HG02759 (cell line): Measurements from ENCODE around the gene XRCC3.

Source experiments
- ATAC-seq: cut with Tn5 transposase; IDR thresholded peaks from one replicate; pipeline ENCODE4 v1.9.1; 2021; ENCODE audit warnings: mild to moderate bottlenecking, moderate library complexity; ENCODE audit not compliant: unreplicated experiment

The XRCC3 gene

DNA sequence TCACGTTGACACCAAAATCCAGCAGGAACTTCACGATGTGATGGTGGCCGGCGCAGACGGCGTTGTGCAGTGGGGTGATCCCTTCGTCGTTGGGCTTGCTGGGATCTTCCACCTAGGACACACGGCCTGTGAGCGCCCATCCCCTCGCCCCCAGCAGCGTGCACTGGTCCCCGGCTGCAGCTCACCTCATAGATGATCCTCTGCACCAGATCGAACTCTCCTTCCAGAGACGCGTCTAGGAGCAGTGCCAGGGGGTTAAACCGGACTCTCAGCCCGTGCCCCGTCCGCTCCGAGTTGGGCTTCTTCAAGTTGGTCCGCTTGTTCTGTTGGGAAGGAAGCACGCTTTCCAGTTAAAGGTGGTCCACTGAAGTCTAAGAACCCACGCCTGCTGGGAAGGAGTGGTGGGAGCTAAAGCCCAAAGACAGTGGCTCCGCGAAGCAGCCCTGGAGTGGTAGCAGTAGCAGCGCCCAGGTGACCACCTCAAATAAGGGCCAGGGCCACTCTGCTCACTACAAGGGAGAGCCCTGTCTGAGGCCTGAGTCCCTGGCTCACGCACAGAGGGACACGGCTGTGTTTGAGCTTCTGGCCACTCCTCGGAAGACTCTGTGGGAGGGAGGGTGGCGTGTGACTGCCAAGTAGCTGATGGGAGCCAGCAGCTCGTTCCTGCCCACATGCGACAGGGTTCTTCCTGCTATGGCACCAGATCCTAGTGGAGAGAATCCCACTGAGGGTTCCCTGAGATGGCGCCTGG is 23.6 kb upstream of the XRCC3 start:
- ATAC-seq, result no peak

DNA sequence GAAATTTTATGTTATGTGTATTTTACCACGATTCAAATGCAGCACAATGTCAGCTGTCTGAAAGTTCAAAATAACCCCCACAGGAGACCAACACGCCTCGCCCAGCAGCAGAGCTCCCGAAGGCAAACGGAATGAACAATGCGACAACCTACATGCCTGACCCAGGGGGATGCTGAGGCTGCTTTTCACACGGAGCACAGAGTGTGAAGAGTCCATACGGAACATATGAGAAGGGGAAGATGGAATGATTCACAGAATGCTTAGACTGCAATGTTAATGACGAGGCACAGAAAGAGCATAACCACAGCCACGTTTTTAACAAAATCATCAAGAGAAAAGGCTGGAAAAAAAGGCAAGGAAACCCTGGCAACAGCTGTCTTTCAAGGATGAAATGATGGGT is 22.9 kb upstream of the XRCC3 start:
- ATAC-seq, result no peak

DNA sequence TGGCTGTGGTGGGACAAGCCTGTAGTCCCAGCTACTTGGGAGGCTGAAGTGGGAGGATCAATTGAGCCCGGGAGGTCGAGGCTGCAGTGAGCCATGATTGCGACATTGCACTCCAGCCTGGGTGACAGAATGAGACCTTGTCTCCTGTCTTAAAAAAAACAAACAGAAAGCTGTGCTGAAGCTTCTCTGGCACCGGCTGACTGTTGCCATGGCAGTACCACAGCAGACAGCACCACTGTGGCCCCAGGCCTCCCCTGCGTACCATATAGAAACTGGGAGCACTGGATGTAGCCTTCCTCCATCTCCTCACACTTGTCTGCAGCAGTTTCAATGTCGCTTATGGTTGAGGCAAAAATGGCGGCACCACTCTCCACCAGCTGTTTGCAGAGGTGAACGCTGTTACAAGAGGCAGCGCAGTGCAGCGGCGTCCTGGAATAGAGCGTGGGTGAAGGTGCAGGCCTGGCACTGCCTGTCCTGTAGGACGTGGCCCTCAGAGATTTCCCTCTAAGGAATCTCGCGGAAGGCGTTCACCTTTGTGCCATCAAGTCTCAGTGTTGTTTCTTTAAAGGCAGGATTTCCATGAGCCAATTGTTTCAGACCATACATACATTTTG is 22.3 kb upstream of the XRCC3 start:
- ATAC-seq, result no peak

DNA sequence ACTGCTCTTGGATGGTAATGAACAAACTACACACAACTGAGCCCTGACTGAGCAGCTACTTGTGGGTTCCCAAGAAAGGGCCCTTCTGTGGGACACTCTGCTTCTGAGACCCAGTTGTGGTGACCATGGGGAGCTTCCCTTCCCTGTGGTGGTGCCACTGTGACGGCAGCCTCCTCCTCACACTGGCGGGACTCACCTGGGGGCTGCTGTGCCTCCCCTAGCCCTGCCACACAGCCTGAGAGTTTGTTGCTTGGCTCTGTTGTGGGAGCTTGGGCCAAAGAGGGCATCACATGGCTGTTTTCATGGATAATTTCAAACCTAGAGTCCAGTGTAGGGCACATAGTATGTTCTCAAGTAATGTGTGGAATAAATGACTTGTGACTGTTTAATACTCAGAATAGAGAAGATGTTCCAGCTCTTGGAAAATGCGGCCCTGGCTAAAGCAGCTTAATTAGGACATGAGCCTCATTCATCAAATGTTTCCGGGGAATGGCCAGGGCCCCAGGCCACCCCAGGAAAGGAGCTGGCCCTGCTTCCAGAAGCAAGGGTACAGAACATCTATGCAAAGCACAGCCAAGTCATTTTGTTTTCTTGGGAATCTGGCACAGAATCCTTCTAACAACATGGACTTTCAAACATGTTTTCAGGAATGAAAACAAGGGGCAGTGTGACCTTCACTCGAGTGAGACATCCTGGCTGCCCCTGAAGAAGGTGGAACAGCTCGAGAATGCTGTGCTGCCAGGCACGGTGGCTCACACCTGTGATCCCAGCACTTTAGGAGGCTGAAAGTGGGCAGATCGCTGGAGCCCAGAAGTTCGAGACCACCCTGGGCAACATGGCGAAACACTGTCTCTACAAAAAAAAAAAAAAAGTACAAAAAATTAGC is 21.5 kb upstream of the XRCC3 start:
- no peak for ATAC-seq

DNA sequence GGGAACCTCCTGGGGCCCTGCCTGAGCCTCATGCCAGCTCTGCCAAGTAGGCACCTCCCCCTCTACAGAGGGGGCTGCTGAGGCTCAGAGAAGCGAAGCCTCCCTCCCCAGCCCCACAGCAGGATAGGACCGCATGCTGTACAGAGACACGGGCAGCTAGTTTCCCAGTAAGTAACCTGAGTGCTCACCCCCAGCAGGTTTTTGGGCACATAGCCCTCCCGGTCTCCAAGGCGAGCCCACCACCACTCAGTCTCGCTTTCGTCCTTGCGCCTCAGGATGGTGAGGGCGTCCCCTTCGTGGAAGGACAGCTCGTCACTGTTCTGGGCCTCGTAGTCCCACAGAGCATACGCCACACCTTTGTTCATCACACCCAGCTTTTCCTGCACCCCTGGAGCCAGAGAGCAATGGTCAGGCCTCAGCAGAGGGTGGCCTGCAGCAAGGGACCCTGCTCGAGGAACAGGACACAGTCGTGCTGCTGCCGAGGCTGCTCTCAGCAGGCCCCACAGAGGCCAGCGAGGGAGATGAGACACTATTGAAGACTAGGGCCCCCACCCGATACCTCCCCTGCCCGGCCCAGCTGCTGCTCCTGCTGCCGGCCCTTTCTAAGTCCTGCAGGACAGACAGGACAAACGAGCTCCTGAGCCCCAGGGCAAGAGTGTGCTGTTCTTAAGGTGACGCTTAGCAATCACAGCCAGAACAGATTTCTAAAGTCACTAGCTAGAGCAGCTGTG is 20.7 kb upstream of the XRCC3 start:
- ATAC-seq, result no peak

DNA sequence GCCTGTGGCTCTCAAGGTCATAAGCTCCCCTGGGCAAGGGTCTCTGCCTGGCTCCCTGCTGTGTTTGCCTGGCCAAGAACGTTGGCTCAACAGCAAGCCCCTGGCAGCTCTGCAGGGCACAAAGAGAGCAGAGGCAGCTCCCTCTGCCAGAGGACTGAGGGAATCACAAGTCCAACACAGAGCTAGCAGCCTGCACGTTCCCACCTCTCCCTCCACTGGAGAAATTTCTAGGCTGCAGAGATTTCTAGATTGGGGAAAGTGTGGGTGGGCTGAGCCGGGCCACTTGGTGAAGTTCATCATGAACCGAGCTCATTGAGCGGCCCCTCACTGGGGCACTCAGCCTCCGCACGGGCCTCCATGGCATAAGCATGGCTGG is 20.2 kb upstream of the XRCC3 start:
- no peak for ATAC-seq

DNA sequence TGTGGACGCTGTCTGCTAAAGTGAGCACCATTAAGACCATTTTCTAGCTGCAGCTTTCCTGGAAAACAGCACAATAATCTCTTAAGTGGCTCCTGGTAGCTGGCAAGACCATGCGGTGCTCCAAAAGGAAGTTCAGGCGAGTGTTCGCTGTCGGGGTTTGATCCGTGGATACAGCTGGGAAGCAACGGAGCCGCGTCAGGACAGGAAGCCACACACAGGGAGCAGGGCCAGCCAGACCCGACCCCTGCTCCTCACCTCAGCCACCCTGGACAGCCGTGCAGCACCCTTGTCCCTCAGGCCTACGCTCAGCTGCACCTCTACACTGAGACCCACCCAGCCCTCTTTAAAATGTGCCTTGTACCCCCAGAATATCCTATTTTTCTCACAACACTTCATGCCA is 19.8 kb upstream of the XRCC3 start:
- no peak for ATAC-seq

DNA sequence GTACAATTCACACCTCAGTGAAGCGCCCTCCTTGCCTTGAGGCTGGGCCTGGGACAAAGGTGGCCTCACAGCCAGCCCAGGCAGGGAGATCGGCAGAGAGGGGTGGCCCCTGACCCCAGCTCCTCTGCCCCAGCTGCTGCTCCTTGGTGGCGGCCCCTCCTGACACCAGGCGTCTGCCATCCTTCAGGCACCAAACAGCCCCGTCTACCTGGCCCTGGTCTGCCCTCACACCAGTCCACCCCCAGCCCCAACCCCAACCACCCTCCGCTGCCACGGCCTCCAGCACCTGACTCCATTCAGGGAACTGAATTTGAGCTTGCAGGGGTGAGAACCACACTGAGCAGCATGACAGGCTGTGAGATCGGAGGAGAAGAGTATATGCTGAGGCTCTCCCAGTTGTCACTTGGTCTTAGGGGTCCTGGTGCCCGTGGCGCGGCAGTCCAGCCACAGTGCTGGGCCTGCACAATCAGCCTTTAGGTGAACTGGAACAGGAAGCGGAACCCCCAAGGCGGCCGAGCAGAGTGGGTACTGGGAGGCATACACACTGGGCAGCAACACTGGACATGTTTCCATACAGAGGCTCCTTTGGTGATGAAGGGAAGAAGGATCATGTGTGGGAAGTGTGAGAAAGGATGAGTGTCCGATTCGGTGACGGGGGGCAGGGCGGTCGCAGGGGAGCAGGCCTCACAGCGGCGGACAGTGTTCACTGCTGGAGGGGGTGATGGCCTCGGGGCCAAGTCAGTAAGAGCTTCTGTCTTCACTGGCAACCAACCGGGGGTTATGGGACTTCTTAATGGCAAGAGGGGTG is 19.0 kb upstream of the XRCC3 start:
- no peak for ATAC-seq

DNA sequence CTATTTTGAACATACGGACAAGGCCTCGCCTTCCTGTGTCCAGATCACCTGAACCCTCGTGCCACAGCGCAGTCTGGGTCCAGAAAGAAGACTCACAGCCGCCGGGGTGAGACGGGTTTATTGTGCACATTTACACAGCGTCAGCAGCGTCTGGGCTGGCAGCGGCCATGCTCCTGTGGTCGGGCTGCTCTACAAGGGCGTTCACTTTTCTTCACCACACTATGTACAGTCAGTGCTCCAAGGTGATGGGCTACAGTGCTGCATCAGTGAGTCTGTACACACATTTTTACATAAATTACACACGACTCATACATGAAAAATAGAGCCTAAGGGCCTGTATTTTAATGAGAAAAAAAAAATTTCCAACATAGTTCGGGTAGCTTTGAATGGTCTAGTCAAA is 18.4 kb upstream of the XRCC3 start:
- ATAC-seq, result no peak

DNA sequence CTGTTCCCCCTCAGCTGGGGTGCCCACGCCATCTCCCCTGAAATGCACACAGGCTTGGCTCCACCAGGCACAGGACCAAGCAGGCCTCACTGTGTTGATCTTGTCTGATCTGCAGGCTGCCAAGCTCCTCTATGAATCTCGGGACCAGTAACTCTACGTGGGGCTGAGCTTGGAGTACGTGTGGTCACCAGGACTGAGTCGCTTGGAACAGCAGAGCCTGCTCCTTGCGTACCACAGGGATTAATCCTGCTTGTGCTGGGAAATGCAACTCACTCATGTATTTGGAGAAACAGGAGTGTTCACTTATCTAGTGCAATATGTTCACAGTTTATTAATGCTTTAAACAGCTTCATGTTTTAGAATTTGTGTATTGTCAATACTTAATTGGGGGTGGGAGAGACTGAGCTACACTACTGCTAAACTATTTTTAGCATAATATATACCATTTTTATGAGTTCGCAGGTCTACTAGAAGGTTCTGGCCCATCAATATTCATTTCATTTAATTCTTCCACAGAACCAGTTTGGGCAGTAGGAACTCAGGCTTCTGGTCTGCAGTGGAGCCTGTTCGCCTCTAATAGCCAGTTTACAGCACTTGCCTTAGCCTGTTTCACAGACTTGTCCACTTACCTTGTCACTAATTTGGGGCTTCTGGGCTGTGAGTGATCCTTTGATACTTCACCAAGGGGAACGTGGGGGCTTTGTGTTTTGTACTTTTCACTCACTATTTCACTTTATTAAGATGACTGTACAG is 17.8 kb upstream of the XRCC3 start:
- no peak for ATAC-seq

DNA sequence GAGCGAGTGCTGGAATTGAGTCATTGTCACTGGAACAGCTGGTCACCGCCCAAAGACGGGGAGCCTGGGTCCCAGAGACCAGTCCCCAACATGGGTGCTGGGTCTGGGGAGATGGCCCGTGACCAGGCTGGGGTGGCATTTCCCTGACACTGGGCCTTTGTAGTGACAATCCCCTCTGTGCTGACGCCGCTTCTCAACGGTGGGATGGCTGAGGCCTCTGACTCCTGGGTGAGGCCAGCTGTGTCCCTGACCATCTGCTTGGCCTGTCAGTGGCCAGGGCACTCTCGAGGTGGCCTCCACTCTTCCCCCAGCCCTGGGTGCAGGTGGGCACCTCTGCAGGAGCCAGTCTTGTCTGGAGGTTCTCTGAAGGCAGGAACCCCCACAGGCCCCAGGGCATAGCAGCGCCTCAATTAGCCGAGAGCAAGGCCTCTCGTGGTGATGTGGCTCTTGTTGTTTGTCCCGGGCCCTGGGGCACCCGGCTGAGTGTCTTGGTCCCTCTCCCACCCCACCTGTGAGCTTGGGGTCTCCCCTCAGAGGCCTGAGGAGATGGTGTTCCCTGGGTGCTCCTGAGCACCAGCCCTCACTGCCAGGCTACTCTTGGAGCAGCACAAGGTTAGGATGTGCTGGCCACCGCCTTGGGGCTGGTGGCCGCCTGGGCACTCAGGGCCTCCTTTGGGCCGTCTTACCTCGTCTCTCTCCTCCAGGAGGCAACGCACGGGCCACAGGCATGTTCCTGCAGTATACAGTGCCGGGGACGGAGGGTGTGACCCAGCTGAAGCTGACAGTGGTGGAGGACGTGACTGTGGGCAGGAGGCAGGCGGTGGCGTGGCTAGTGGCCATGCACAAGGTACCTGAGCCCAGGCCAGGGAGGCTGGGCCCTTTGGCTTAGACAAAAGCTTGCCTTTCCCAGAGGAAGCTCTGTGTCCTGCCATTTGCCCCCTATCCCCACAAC is 16.9 kb upstream of the XRCC3 start:
- ATAC-seq, result no peak

DNA sequence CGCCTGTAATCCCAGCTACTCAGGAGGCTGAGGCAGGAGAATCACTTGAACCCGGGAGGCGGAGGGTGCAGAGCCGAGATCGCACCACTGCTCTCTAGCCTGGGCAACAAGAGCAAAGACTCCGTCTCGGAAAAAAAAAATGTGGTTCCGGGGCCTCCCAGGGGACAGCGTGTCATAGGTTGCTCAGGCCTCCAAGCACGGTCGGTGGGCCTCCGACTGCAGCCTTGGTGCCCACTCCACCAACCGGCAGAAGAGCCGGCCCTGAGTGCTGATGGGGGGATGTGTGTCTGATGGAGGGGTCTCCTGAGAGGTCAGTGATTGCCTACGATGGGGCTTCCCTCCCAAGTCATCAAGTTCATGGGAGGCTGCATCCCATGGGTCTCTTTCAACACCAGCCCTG is 16.2 kb upstream of the XRCC3 start:
- no peak for ATAC-seq

DNA sequence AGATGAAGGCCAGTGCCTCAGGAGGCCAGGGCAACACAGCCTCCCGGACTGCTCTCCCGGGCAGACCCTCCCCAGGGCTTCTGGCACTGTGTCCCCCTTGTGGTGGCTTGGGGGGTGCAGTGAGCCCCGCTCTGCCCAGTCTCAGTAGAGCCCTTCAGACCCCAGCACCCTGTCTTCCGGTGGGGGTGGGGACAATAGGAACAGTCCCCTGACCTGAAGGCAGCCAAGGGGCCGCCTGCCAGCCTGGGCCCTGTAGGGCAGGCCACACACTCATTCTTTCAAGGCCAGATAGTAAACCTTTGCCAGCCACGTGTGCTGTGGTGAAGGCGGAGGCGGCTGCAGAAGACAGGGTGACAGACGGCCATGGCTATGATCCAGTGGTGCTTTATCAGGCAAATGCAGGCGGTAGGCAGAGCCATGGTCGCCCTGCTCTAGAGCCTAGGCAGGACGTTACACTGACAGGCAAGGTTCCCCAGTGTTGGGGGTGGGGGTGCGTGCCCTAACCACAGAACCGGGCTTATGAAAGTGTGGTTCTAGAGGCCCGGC is 15.3 kb upstream of the XRCC3 start:
- no peak for ATAC-seq

DNA sequence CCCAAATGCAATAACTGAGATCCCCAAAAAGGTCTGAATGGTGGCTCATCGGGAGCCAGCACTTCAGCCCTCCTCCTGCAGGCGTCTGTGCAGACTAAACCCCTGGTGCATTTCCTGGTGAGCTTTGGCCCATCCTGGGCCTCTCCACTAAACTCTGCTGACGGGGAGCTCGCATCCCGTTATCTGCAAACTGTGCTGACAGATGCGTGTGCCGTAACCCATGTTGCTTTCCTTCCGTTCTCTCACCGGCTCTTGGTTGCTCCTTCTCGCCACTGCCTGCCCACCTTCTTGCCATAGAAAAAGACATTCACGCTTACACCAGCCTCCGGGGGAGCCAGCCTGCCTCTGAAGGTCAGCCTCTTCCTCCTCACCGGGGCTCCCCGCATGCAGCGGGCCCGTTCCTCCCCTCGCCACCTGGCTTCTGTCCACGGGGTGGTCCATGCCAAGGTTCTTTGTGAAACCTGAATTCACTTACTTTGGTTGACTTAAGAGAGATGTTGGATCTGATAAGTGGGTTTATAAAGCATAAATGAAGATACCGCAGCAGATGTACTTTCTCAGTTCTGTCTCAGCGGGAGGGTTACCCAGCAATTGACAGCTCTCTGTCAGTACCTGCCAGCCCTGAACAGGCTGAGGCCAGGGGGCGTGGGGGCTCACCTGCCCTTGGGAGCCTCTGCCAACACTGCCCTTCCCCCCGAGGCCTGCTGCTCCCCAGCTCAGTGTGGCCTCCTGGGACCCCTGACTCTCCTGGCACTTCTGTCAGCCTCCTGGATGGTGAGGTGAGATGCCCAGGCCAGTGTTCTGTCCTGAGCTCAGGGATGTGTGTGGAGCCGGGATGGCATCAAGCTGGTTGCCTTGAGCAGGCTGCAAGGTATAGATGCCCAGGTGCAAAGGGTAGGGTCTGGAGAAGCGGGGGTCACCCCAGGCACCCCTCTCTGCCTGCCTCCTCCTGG is 14.5 kb upstream of the XRCC3 start:
- ATAC-seq, result no peak

DNA sequence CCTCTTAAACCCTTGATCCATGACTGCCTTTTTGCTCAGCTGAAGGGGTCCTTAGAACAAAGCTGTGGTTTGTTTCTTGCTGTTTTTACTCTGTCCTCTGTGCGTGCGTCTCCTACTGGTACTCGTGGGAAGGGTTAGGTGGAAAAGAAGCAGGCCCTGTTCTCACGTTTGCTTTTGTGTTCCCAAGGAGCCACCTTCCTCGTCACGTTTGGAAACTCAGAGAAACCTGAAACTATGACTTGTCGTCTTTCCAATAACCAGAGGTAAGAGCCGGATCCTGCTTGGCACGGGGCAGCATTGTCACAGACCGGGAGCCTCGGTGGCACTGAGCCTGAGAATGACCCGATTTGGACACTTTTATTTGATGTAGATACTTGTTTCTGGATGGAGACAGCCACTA is 13.5 kb upstream of the XRCC3 start:
- no peak for ATAC-seq

DNA sequence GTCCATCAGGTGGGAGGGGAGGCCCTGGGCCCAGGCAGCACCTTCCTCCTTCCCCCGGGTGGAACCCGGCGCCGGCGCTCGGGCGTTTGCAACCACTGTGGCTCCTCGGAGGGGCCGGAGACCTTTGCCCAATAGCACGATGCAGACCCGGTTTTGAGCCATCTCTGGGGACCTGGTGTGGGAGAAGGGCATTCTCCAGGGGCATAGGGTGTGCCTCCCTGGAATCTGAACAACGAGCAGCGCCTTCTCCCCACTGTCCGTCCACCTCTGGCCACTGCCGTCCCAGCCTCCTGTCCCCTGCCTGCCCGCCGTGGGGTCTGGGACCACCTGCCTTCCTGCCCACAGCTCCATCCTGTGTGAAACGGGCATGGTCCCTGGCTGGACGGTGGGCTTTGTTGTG is 12.9 kb upstream of the XRCC3 start:
- no peak for ATAC-seq

DNA sequence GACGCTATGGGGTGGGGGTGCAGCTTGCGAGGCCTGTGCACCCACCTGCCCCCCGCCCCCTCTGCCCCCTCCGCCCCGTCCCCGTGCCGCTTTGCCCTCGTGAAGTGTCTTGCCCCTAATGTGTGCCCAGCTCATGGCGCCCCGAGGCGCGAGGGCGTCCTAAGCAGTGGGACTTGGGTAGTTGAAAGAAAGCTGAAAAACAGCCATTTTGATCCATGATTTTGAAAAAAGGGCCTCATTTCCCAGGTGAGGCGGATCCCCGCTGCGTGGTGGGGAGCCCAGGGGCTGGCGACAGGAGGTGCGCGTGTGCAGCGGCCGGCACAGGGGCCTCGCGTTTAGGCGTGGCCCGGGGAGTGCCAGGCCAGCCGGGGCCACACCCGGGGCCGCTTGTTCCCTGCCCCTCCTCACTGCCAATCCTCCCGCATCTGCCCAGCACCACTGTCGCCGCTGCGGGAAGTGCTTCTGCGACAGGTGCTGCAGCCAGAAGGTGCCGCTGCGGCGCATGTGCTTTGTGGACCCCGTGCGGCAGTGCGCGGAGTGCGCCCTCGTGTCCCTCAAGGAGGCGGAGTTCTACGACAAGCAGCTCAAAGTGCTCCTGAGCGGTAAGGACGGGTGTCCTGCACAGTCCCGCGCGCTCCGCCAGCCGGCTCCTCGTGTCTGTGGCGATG is 12.2 kb upstream of the XRCC3 start:
- no peak for ATAC-seq
